ENCODE data around the gene SLF1. TPM values are rescaled to one million over a fixed set of nuclear protein-coding genes. Genes with fewer than 3 reads are reported as not detected.

SLF1 gene
- total and polyA plus RNA-seq, 3 donors from 2014 or later = 12.0 to 49.4 (median 34.9) TPM

- H3K4me1 ChIP-seq = no peaks in the 10 kb centered on the region
- no peaks in the 10 kb centered on the region for H3K36me3 ChIP-seq (ENCODE audit: low read depth, missing control alignments)
- no peak overlapping the region for H3K4me3 ChIP-seq
- no peak for DNase-seq
- TF ChIP-seq, protein P1, sequence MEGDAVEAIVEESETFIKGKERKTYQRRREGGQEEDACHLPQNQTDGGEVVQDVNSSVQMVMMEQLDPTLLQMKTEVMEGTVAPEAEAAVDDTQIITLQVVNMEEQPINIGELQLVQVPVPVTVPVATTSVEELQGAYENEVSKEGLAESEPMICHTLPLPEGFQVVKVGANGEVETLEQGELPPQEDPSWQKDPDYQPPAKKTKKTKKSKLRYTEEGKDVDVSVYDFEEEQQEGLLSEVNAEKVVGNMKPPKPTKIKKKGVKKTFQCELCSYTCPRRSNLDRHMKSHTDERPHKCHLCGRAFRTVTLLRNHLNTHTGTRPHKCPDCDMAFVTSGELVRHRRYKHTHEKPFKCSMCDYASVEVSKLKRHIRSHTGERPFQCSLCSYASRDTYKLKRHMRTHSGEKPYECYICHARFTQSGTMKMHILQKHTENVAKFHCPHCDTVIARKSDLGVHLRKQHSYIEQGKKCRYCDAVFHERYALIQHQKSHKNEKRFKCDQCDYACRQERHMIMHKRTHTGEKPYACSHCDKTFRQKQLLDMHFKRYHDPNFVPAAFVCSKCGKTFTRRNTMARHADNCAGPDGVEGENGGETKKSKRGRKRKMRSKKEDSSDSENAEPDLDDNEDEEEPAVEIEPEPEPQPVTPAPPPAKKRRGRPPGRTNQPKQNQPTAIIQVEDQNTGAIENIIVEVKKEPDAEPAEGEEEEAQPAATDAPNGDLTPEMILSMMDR (IDR thresholded peaks at IDR 0.05) = peak in 2 of 3 experiments; percentile 6 to 23
- TF ChIP-seq POLR2A (IDR thresholded peaks at IDR 0.05) = no peak
- H3K27me3 ChIP-seq = no peaks in the 10 kb centered on the region
- peak overlapping the region in 1 of 2 donors; percentile 3 for H3K27ac ChIP-seq
- H3K9me3 ChIP-seq = no peaks in the 10 kb centered on the region
- WGBS, 2 donors = 58 to 59% methylated on average over 5 of the region's 5 CpGs
- intact Hi-C loops (cut with DNase I; ENCODE audit: low total_unique reads) = no loop called here
Observed at GRCh38 chr5:94693043-94693822, 74.8 kb downstream of the SLF1 start.

GRCh38 chr5:94693845-94694370 lies 75.4 kb downstream of the SLF1 start:
- Histone ChIP-seq H3K4me1 (no peaks in the 10 kb centered on the region), H3K9me3 (no peaks in the 10 kb centered on the region), H3K36me3 (ENCODE audit: low read depth, missing control alignments) (no peaks in the 10 kb centered on the region), H3K27me3 (no peaks in the 10 kb centered on the region), H3K27ac (no peak overlapping the region), H3K4me3 (no peak overlapping the region)
- WGBS, 2 donors = 55 to 57% methylated on average over 1 of the region's 1 CpG
- intact Hi-C loops (cut with DNase I; ENCODE audit: low total_unique reads) = no loop called here
- TF ChIP-seq, protein P1 (IDR thresholded peaks at IDR 0.05) = no peak
- TF ChIP-seq POLR2A (IDR thresholded peaks at IDR 0.05) = no peak
- DNase-seq = no peak

DNA sequence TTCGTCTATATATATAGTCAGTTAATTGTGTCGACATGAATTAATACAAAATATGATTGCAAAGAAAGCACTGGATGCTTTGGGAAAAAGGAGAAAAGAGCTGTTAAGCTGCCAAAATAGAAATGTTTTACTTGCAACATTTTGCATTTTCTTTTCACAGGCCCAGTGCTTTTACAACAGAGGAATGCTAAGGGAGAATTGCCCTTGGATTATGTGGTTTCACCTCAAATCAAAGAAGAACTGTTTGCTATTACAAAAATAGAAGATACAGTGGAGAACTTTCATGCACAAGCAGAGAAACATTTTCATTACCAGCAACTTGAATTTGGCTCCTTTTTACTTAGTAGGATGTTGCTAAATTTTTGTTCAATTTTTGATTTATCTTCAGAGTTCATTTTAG lies 76.2 kb downstream of the SLF1 start:
- Histone ChIP-seq H3K4me1 (no peaks in the 10 kb centered on the region), H3K36me3 (ENCODE audit: low read depth, missing control alignments) (no peaks in the 10 kb centered on the region), H3K27me3 (no peaks in the 10 kb centered on the region), H3K4me3 (no peak overlapping the region), H3K9me3 (no peaks in the 10 kb centered on the region), H3K27ac (peak overlapping the region; percentile 42 to 48)
- intact Hi-C loops (cut with DNase I; ENCODE audit: low total_unique reads) = no loop called here
- TF ChIP-seq, protein P1 (IDR thresholded peaks at IDR 0.05) = no peak
- TF ChIP-seq POLR2A (IDR thresholded peaks at IDR 0.05) = no peak
- DNase-seq = no peak
- 68 to 85% methylated on average over 2 of the region's 2 CpGs for WGBS, 2 donors

GRCh38 chr5:94698197-94698596 lies 79.7 kb downstream of the SLF1 start:
- H3K27ac ChIP-seq = no peak overlapping the region
- intact Hi-C loops (cut with DNase I; ENCODE audit: low total_unique reads) = no loop called here
- H3K4me1 ChIP-seq = no peaks in the 10 kb centered on the region
- DNase-seq = no peak
- TF ChIP-seq, protein P1 (IDR thresholded peaks at IDR 0.05) = no peak
- TF ChIP-seq POLR2A (IDR thresholded peaks at IDR 0.05) = no peak
- H3K27me3 ChIP-seq = no peaks in the 10 kb centered on the region
- no peaks in the 10 kb centered on the region for H3K36me3 ChIP-seq (ENCODE audit: low read depth, missing control alignments)
- no peak overlapping the region for H3K4me3 ChIP-seq
- no peaks in the 10 kb centered on the region for H3K9me3 ChIP-seq
- WGBS, 2 donors = 80 to 81% methylated on average over 5 of the region's 5 CpGs

All from testis (tissue), 3 donors.